Stimulated activated CD4-positive, alpha-beta T cell treated with anti-CD3 and anti-CD28 coated beads, Interleukin-4, amount 100 ng/mL, for 24 hours (primary cell): ENCODE measurements around the gene COPA.

Experiments
- DNase-seq: peaks from one replicate; pipeline ENCODE4 v3.0.0-alpha.2; 2020

The COPA gene

DNA sequence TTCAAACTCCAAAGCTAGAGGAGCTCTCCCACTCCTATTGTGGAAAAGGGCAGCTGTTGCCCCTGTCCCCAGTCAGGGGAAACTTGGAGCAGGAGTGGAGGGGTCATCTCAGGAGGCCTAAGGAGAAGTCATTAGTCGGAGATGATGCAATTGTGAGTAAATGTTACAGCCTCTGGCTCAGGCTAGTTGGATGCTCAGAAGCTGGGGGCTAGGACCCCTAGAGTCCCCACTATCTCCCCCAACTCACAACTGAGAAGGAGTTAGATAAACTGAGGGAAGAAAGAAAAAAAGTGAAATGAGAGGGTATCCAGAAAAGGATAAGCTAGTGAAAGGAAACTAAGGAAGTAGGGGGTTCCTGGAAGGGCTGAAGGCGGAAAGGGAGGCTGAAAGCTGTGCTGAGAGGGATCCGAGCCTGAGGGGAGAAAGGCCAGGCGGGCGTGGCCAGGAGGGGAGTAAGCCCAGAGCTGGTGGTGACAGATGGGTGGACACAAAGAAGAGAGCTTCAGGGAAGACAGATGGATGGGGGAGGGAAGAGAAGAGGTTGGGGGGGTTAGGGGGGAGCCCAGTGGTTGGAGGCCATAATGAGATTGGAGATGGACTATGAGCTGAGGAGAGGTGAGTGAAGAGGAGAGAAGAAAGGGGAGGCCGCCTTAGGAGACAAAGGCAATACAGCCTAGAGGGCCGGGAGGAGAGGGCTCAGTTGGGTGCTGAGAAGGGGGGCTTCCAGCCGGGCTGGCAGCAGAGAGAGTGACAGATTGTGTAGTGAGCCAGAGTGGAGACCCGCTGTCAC lies 19.3 kb upstream of the COPA start:
- DNase-seq, result no peak

DNA sequence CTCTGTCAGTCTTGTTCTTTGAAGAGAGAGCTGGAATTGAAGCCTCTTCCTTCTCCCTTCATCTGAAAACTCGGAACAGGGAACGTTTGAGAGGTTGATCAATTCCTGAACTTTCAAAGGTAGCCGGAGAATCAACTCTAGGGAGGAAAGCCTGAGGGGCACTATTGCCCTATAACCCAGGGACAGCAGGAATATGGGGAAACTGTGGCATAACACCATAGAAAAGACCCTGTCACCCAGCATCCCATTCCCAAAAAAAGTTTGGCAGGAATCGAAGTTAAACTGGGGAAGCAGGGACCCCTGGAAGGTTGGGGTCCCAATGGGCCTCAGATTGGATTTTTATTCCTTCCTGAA lies 18.7 kb upstream of the COPA start:
- DNase-seq, result no peak

DNA sequence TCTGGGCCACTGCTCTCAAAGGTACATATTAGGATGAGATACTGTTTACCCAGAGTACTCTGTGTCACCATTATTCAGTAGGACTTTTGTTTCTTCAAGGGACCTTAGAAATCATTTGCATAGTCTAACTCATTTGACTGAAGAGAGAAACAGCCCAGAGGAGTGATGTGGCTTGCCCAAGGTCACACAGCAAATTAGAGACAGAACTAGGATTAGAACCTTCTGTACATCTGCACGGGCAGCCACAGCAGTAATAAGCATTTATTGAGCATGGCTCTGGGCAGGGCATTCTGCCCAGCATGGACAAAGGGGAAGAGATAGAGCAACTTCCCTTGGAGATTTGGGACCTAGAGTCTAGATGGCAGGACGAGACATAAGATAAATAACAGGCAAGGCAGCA lies 18.1 kb upstream of the COPA start:
- no peak for DNase-seq

DNA sequence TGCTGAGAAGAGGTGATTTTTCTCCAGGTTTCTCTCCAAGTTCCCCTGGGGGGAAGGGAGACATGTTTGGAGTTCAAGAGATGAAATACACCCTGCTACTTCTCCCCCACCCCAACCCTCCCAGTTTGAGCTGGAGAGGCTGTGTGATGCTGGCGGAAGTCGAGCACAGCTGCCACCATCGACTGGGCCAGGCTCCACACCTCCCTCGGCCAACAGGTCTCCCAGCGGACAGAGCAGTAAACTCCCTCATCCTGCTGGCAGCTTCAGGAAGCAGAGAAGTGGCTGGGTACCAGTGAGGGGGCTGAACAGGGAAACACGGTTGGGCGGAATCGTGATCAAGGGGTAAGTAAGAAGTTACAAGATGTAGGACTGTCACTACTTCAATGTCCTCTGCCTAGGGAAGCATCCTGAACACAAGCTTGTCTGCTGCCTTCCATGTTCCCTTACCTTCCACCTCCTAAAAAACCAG lies 17.2 kb upstream of the COPA start:
- no peak for DNase-seq

DNA sequence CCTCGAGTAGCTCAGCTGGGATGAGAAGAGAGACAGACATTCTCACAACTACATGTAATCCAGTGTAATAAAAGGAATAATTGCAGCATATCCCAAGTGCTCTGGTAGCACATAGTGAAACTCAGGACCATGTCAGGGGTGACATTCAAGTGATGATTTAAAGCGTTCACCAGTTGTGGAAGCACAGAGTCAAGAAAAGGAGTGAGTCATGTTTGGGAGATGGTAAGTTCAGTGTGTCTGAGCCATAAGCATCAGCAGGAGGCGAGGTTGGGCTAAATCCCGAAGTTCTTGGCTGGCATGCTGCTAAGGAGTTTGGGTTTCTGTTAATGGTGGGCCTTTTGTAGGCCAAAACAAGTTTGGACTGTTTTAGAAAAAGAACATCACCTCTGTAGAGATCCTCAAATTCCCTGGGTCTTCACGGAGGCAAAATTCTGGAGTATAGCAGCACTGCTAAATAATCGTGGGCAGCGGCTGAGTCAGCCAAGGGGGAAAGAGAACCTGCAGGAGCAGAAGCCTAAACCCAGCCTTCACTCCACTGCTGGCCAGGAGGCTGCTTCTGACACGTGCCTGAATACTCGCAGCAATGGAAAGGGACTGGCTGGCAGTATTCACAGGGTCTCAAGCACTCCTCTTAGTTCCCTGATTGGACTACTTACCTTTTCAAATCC lies 16.6 kb upstream of the COPA start:
- DNase-seq, result no peak

DNA sequence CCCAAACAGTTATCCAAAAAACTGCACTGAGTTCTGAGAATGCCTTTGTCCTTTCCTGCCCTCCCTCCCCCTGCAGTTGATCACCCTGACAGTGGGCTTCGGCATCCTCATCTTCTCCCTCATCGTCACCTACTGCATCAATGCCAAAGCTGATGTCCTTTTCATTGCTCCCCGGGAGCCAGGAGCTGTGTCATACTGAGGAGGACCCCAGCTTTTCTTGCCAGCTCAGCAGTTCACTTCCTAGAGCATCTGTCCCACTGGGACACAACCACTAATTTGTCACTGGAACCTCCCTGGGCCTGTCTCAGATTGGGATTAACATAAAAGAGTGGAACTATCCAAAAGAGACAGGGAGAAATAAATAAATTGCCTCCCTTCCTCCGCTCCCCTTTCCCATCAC lies 15.0 kb upstream of the COPA start:
- no peak for DNase-seq

DNA sequence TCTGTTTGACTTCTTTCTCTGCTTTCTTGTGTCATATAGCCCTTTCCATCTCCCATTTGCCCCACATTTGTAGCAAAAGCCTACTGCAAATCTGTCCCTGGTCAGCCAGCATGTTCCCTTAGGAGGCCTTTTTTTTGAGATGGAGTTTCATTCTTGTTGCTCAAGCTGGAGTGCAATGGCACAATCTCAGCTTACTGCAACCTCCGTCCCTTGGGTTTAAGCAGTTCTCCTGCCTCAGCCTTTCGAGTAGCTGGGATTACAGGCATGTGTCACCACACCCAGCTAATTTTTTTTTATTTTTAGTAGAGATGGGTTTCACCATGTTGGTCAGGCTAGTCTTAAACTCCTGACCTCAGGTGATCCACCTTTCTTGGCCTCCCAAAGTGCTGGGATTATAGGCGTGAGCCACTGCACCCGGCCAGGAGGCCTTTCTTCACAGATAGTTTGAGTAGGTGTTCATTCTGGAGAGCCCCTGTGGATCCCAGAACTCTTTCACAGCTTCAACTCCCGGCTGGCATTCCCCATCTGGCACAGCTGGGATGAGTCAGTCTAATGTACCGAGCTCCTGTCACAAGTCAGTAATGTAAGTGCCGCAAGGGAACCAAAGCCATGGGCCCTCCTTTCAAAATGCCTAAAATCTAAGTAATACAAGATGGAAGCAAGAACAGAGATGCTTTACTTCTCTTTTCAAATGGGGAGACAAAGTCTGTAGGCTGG lies 14.4 kb upstream of the COPA start:
- no peak for DNase-seq

DNA sequence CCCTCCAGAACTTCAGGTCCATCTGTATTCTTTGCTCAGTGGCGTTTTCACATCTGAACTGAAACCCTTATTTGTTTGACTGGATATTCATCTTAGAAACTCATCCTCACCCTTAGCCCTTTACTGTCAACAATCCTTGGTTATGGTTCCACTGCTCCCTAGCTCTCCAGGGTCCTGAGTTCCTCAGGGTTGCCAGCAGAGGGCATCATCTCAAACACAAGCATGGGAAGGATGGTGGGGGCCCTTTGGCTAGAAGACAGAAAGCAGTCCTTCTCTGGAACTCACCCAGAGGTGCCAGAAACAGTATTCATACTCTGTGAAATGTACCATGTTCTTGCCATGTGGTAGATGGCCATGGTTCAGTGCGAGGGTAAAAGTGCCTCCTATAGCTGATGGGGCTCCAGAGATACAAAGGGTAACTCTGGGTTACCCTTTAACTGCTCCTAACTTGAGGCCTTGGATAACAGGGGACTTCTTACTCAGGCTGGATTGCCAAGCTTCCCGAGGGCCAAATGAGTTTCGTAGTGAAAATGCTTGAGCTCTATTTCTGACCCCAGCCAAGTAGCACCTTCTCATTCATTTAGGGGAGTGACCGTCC lies 11.4 kb upstream of the COPA start:
- DNase-seq, result peak; percentile 24

DNA sequence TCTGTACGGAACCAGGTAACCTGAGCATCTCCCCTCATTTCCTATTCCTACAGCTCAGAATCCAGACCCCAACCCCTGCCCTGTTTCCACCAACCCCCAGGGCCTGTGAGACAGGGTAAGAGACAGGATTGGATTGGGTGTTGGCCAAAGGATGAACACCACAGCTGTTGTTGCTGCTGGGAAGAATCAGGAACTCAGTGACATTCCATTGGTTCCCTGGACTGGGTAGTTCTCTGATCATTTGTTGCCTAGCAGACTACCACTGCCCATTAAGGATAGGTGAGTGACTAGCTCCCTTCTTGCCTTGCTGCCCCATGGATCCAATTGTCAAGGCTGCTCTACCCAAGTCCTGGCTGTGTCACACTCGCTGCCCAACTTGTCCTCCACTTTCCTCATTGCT lies 10.2 kb upstream of the COPA start:
- DNase-seq, result no peak

DNA sequence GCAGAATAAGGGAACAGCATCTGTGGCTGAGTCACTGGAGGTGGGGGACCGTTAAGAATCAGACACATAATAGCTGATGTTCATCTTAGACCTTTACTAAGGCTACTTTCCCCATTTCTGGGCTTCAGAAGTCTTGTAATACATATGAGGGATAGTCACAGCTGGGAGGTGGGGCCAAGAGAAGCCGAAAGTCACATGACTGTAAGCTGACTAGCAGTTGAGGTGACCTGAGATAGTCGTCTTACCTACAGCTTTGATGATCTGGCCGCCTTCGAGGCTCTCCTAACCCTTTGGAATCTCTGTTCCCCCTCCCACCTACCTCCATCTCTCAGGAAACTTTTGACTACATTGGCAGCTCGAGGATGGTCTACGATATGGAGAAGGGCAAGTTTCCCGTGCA lies 9.5 kb upstream of the COPA start:
- no peak for DNase-seq

DNA sequence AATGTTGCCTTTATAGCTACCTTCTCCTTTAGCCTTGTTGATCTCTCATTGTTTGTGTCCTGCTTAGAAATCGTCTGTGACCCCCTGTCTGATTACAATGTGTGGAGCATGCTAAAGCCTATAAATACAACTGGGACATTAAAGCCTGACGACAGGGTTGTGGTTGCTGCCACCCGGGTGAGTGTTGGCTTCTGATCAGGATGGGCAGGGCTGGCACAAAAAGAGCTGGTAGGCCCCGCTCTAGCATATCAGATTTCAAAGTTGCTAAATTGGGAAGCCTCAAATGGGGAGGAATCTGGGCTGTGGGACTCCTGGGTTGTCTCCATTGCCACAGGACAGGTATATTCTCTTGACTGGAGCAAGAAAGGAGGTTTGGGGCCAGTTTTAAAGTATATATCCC lies 8.6 kb upstream of the COPA start:
- DNase-seq, result no peak

DNA sequence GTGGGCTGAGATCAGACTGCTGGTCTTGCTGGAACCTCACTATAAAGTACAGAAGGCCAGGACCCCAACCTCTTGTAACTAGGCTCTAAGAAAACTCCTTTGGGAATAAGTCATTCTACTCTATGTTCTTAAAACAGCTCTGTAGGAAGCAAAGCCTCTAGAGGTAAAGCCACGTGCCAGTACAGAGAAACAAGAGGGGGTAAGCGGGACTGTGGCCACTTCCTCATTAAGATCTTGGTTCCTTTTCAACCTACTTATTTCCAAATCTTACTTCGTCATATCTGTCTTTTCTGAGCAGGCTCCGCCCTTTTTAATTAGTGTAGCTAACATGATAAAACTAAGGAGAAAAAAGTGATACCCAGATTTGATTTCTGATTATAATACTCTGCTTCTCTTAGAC lies 3.9 kb upstream of the COPA start:
- DNase-seq, result no peak

DNA sequence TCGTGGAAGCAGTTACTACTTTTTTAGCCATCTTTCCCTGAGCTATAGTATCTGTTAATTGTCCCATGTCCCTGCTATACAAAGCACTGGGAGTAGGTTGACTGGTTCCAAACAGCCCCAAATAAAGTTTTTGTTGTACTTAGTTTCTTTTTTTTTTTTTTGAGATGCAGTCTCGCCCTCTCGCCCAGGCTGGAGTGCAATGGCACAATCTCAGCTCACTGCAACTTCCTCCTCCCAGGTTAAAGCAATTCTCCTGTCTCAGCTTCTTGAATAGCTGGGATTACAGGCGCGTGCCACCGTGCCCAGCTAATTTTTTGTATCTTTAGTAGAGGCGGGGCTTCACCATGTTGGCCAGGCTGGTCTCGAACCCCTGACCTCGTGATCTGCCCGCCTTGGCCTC lies 3.4 kb upstream of the COPA start:
- DNase-seq, result no peak

DNA sequence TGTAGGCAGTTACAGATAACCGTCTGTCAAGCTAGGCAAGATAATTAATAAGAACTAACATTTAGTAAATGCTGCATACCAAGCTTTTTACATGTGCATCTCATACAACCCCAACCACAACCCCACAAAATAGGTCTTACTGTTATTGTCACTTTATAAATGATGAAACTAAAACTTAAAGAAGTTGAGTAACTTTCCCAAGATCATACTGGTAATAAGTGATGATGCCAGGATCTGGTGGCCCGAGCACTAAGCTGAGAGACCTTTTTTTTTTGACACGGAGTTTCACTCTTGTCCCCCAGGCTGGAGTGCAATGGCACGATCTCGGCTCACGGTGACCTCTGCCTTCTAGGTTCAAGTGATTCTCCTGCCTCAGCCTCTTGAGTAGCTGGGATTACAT lies 1.9 kb upstream of the COPA start:
- no peak for DNase-seq

DNA sequence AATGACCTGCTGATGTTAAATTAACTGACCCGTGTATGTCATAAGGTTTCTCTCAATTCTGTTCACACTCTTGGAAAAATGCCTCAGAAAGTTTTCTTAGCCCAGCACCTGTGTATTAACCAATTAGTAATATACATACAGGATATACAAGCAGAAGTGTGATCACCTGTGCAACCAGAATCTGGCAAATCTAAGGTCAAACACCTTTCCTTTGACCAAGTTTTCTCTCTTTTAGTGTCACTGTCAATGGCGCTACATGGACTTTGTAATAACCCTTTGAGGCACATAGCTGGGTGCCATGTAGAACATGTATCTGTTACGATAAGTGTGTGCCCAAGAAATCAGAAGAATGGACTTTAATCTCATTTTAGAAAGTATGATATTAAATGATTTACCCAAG lies 1.2 kb upstream of the COPA start:
- no peak for DNase-seq

DNA sequence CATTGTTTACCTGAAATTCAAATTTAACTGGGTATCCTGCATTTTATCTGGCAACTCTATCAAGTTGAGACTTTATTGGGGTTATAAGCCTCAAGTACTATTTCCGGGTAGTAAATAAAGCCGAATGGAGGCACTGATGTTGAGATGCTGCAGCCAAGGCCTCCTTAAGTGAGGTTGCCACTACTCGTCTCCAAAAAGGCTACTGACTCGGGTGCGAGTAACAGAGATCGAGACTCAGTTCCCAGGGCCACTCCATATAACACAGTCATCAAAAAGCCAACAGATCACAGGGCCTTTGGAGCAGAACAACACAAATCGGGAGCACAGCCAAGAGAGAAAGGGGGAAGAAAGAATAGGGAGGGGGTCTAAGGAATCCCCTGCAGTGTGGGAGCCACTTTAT lies 524 bp downstream of the COPA start:
- DNase-seq, result peak; percentile 5

DNA sequence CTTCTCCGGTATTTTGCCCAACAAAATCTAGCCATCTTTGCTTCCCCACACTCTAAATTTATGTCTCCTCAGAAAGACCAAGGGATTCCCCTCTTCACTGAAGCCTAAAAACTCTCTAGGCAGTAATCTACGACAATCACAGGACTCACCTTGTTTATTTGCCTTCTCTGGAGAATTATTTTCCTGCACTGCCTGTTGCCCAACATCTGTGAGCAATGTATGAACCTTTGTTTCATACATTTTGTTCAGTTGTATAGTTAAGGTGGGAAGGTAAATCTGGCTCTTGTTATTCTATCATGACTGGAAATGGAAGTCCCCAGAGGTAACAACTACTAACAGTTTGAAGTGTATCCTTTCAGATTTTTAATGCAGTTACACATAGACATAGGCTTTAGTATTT lies 2.2 kb downstream of the COPA start:
- DNase-seq, result no peak

DNA sequence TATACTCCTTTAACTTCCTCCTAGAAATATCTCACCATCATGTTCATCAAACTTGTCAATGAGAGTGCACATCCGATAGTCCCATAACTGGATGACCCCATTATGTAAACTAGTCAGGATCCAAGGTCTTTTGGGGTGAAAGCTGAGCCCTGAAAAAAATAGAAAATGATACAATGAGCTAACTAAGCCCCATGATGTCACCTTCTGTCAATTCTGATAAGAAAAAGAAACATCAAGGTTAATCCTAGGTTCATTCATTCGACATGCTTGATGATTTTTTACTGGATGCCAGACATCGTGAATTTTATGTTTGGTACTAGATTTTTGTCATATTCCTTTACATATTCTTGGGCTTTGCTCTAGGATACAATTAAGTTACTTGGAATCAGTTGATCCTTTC lies 2.9 kb downstream of the COPA start:
- no peak for DNase-seq

DNA sequence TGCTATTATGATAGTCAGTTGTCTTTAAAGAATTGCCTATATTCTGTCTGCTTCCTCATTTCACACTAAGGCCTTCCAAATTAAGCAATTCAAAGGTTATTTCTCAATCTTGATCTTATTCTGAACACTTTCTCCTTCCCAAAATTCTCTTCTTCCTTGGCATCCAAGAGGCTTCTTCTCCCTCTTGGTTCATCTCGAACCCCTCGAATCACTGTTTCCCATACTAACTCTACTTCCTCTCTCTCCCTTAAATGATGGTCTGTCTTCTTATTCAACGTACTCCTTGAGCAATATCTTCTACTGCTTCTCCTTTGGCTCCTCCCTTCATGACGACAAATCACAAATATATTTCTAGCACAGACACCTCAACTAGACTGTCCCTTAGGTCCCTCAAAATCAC lies 4.5 kb downstream of the COPA start:
- DNase-seq, result no peak

DNA sequence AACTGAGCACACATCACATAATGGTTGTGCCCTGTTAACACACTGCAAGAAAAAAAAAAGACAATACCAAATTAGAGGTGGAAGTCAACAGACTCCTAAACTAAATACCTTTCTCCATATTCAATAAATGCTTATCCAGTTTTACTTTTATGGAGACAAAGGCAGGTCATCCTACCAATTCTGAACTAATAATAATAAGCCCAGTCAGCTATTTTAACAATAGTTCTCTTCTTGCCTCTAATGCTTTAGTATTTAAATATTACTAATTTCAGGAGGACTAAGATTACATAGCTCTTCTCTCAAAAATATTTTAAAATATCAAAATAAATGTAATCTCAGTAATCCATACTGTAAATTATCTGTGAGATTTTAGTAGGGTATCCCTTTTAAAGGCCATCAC lies 10.5 kb downstream of the COPA start:
- DNase-seq, result no peak

DNA sequence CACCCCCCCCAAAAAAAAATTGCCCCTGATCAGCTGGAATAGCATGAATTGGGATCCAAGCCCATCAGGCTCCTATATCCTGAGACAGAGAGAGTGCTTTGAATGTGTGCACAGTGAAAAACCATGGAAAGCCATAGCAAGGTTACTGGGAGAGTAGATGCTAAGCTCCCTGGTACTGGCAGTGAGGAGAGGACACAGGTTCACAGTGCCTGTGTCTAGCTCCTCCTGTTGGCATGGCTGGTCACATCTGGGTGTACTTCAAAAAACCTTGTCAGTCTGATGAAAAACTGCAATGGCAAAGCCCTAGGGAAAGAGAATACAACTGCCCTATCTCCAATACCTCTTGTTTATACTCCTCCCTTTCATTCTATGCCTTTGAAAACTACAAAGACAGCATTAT lies 12.9 kb downstream of the COPA start:
- no peak for DNase-seq

DNA sequence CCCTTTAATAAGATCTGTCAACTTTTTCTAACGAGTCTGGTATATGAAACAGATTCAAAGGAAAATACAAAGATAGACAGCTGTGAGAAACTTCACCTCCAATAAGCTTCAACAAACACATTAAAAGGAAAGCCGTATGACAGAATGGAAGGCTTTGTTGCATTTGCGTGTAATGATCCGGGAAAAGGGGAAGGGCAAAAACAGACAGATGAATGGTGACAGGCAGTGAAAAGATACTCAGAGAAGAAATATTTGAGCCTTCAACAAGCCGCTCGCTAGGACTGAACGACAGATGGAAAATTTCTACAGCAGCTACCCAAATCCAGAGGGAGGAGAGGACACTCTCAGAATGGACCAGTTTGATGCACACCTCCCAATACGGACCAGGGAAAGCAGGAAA lies 14.9 kb downstream of the COPA start:
- DNase-seq, result no peak

DNA sequence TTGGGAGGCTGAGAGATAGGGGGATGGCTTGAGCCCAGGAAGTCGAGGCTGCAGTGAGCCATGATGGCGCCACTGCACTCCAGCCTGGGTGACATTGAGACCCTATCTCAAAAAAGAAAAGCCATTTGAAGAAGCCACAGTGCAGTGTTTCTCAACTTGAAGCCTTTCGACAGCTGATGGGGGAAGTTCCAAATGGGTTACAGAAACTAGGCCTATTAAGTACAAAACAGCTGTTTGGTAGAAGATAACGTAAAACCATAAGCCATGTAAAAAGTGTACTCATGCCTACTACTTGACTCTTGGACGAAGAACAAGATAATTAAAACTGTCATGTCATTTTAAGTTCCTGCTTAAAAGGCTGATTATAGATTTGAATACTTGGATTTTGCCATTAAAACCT lies 16.6 kb downstream of the COPA start:
- DNase-seq, result no peak

DNA sequence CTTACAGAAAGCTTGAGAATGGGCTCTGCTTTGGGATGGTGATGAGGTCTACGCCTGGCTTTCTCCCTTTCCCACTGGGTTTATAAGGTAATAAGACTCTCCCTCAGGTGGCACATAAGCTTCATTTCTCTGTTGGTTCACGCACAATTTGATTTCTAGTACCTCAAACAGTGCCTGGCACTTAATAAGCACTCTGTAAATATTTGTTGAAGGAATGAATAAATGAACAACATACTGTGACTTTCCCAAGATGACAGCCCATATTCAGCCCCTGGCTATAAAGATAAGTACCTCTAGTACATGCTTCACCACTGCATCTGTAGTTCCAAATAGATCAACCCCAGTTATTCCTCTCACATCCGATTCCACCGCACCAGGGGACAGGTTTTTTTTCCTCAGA lies 17.8 kb downstream of the COPA start:
- no peak for DNase-seq
